HG03196 (cell line): Measurements from ENCODE around the gene SLC12A2.

Experiments used
- ATAC-seq: cut with Tn5 transposase; IDR thresholded peaks from one replicate; pipeline ENCODE4 v1.9.1; 2021; ENCODE audit not compliant: unreplicated experiment

The SLC12A2 gene

DNA sequence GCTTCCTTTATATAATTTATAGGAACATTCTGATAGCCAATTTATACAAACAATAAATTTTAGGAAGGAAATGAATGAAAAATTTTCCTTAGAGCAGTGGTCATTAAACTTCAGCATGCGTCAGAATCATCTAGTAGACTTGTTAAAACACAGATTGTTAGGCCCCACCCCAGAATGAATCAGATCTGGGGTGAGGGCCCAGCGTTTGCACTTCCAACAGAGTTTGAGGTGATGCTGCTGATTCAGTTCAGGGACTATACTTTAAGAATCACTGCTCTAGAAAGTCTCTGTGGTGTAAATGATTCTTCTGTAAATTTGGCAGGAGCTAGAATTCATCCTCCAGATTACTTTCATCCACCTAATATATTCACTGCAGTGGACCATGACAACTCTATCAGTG is 80.4 kb downstream of the SLC12A2 start:
- no peak for ATAC-seq

DNA sequence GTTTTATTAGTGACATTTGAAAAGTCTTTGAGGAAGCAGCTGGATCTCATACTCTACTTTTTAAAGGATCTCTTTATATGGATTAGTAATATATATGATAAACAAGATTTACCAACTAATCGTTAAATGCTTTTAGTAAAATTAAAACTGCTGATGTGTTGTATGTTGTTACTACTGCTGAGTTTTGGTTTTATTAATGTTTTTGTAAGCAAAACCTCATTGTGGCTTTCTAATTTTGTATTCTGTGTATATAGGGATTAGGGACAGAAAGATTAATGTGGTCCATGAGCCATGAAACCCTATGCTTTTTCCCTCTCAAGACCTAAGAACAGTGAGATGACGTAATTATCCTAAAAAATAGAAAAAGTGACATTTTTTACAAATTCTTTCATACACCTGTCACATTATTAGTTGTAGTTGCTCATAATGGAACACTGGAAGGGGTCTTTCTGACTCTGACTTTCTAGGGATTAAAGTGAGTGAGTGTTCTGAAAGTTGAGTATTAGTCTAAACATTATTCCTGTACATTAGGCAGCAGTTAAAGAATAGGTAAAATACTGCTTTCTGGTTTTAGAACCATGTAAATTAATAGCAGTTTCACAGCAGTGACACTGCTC is 85.9 kb downstream of the SLC12A2 start:
- no peak for ATAC-seq

GRCh38 chr5:128172102-128172501 is 88.5 kb downstream of the SLC12A2 start:
- ATAC-seq: no peak

GRCh38 chr5:128174951-128175350 is 91.4 kb downstream of the SLC12A2 start:
- no peak for ATAC-seq

- ATAC-seq: no peak
These were observed 108.8 kb downstream of the SLC12A2 start for GRCh38 chr5:128192368-128192767.

- no peak for ATAC-seq
These were observed 110.3 kb downstream of the SLC12A2 start for GRCh38 chr5:128193665-128194390.

GRCh38 chr5:128195316-128195715 is 111.8 kb downstream of the SLC12A2 start:
- ATAC-seq: no peak

- ATAC-seq: no peak
These were observed 112.5 kb downstream of the SLC12A2 start for GRCh38 chr5:128196080-128196479.

DNA sequence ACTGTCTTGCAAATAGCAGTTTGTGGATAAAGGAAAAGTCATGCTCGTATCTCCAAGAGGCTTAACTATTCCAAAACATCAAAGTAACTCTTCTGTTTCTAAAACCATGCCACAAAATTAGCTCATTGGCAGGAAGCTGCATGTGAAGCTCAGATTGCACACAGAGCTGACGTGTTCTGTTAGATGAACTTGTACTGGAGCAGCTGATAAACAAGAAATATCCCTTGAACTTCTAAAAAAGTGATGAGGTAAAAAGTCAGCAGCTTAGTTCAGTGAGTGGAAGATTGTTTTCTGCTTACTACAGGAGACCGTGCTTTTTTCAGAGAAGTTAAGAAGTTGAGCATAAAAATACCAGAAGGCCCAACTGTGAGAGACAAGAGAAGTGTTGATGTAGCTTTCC is 113.2 kb downstream of the SLC12A2 start:
- ATAC-seq: no peak

DNA sequence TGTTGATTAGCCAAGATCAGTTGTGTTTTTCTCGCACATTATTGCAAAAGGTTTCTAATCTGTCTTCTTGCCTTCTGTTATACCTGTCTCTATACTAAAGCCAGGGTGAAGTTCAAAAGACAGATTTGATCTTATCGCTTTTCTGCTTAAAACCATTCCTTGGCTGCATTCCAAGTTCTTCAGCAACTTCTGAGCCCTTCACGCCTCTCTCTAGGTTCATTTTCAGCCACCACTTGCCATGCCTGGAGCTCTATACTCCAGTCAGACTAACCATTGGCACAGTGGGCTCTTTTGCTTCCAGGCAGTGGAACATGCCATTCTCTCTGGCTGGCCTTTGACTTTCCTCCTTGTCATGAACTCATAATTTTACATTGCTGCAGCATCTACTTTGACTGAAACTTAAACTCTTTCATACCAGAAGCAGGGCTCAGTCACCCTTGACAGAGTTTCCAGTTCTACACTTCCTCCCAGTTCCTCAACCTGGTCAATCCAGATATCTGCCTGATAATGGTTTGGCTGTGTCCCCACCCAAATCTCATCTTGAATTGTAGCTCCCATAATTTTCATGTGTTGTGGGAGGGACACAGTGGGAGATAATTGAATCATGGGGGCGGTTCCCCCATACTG is 114.4 kb downstream of the SLC12A2 start:
- ATAC-seq: peak; percentile 37

DNA sequence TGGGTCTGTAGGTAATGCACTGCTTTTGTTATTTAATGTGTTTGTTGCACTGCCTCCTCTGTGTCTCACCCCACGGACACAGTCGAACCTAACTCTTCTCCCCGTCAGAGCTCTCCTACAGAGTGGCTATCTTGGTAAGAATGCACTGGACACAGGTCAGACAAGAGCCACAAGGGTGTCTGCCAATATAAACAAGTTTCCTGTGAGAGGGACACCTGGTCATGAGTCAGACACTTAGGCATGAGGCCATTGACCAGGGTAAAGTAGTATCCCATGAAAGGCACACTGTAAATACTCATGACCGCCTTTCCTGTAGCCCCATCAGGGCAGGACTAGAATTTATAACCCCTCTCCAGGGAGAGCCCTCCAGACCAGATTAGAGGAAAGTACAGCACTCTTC is 115.5 kb downstream of the SLC12A2 start:
- ATAC-seq: no peak

- ATAC-seq: no peak
These were observed 116.0 kb downstream of the SLC12A2 start for GRCh38 chr5:128199611-128200010.

- peak; percentile 95 for ATAC-seq
These were observed 117.7 kb downstream of the SLC12A2 start for GRCh38 chr5:128201065-128201926.

DNA sequence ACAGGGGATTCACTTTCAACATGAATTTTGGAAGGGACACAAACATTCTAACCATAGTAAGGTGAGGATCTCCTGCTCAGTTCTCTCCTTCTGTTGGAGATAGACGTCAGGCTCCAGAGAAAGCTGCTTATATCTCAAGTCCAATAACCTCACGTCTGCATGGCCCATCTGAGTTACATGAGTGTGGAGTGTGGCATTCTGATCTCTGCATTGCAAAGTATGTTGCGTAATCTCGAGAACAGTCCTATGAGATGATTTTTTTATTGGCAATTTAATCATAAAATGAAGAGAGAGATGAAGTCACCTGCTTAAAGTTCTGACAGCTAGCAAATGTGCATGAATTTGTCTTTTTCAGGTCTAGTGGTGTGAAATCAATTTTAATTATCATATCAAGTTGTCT is 118.8 kb downstream of the SLC12A2 start:
- no peak for ATAC-seq

DNA sequence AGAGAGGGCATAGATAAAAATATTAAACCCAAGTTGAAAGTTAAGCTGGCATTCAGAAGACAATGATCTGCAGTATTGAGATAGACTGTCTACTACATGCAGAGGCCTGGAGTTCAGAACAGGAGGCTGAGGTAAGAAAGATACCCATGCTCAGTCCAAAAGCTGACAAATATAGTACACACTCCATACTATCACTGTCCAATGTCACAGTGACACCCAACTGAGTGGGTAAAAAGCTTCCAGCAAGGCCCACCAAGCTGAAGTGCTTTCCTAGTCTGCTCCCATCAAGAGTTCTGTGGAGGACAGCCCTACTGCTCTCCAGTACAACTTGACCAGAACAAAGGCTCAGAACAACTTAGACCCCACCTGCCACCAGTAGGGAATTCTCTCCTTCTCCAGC is 124.9 kb downstream of the SLC12A2 start:
- no peak for ATAC-seq

DNA sequence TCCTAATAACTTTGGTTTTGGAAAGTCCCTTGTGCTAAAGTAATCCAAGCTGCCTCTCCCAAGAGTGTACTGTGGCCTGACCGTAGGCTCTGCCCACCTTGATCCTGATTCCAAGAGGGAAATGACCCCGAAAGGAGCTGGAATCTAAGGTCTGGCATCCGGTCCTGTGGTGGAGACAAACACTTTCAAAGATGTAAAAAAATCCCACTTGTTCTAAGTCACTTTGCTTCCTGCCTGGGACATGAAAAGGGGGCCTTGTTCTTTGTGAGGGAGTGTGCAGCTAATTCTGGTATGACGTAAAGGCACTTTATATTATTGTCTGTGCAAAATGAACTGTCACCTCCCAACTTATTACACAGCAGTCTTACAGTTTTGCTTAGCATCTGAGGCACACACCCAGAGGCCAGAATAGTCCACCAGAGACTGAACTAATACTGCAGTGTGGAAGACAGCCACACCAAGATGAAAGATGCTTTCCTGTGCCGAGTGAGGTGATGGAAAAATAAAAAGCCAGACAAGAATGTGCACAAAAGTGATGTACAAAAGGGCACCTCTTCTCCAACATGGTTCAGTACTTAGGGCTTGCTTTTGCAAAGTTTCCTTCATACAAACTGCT is 128.7 kb downstream of the SLC12A2 start:
- ATAC-seq: no peak

DNA sequence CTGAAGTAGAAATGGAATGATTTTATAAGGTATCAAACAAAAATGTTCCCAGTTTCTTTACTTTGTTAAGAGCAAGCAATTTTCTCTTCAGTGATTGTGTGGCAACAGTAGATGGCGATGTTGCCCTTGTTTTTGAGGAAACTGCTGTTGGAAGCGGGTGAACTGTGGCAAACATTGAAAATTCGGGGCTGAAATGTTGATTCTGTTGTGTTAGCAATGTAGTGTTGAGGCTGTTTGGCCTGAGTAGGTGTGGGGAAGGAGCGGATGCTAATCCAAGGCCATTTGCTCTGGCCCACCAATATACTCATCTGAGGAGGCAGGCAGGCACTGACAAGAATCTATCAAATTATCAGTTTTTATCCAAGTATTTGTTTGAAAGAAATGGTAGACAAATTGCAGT is 129.8 kb downstream of the SLC12A2 start:
- no peak for ATAC-seq

DNA sequence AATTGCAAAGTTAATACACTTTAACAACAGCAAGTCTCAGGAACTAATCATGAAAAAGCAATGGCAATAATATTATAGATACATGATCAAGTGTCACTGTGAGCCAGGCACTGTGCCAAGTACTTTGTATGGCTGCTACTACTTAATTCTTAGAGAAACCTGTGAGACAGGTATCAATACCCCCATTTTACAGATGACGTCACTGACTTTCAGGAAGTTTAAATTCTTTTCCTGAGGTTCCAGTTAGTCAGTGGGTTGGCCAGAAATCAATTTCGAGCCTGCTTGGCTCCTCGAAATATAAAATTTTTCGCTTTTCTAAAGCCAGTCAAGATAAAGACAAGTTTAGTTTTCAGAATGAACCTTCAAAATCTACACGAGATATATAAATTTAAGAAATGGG is 130.3 kb downstream of the SLC12A2 start:
- no peak for ATAC-seq

GRCh38 chr5:128216285-128216684 is 132.7 kb downstream of the SLC12A2 start:
- ATAC-seq: no peak

DNA sequence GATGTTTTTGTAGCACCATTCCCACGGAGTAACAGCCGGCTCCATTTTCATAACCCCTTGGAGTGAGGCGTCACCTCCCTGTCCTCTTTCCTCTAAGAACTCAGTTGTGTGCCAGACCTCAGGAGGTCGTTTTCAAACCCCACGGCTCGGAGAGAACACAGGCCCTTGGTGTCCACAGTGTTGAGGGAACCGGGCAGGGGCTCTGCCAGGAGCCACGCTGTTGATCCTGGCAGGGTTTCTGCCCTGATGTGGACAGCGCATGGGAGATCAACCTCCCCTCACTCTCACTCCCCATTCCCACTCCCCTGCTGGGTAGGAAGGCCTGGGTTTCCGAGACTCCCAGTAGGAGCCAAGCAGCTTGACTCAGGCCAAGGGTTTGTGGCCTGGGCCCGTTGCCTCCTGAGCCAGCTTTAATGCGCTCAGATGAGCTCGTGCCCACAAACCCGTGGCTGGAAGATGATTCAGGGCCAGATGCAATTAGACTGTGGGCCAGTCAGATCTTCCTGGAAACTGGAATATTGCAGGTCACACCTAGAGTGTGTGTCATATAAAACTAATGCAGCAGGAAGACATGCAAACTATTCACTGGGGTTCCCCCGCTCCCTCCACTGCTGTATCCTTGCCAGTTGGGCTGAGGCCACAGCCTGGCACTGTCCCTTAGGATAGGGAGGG is 133.4 kb downstream of the SLC12A2 start:
- no peak for ATAC-seq
